ENCODE measurements around the gene SFMBT1.

DNA sequence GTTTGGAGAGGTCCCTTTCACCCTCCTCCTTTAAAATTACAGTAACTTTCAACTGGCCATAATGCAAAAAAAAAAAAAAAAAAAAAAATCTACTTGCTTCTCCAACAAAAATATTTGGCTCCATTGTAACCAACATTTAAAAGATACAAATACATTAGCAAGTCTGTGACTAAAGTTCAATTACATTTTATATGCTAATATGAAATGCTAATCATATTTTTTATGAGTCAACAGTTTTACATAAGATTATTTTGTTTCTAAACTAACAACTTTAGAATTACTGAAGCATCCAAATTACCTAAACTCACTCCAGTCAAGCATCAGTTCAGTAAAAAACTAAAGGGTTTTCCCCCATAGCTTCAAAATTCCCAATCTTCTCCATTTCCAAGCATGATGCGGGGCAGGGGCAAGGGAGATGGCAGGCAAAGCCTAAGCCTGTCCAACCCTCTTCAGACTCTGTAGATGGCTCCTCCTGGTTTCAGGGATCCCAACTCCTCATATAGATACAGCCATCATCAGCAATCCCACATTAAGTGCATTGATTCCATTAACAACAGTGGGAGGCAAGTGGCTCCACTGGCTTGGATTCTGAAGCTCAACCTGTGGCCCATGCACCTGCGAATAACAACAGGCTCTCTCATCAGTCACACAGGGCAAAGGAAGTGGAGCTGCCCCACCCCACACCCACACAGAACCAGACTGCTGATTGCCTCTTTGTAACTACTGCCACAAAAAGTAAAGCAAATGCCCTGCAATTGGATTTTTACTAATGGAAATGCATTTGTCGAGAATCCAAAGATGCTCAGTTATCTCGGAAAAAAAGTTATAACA, 15.0 kb downstream of the SFMBT1 start:
- TF ChIP-seq, protein P1, sequence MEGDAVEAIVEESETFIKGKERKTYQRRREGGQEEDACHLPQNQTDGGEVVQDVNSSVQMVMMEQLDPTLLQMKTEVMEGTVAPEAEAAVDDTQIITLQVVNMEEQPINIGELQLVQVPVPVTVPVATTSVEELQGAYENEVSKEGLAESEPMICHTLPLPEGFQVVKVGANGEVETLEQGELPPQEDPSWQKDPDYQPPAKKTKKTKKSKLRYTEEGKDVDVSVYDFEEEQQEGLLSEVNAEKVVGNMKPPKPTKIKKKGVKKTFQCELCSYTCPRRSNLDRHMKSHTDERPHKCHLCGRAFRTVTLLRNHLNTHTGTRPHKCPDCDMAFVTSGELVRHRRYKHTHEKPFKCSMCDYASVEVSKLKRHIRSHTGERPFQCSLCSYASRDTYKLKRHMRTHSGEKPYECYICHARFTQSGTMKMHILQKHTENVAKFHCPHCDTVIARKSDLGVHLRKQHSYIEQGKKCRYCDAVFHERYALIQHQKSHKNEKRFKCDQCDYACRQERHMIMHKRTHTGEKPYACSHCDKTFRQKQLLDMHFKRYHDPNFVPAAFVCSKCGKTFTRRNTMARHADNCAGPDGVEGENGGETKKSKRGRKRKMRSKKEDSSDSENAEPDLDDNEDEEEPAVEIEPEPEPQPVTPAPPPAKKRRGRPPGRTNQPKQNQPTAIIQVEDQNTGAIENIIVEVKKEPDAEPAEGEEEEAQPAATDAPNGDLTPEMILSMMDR (IDR thresholded peaks at IDR 0.05), result no peak
- TF ChIP-seq POLR2A (IDR thresholded peaks at IDR 0.05), result no peak
